GM21360 (cell line): ENCODE results near the gene MICAL2.

Experiments
- ATAC-seq: cut with Tn5 transposase; IDR thresholded peaks from one replicate; pipeline ENCODE4 v1.9.1; 2021; ENCODE audit warnings: mild to moderate bottlenecking, moderate library complexity; ENCODE audit not compliant: unreplicated experiment

The MICAL2 gene, protein sequence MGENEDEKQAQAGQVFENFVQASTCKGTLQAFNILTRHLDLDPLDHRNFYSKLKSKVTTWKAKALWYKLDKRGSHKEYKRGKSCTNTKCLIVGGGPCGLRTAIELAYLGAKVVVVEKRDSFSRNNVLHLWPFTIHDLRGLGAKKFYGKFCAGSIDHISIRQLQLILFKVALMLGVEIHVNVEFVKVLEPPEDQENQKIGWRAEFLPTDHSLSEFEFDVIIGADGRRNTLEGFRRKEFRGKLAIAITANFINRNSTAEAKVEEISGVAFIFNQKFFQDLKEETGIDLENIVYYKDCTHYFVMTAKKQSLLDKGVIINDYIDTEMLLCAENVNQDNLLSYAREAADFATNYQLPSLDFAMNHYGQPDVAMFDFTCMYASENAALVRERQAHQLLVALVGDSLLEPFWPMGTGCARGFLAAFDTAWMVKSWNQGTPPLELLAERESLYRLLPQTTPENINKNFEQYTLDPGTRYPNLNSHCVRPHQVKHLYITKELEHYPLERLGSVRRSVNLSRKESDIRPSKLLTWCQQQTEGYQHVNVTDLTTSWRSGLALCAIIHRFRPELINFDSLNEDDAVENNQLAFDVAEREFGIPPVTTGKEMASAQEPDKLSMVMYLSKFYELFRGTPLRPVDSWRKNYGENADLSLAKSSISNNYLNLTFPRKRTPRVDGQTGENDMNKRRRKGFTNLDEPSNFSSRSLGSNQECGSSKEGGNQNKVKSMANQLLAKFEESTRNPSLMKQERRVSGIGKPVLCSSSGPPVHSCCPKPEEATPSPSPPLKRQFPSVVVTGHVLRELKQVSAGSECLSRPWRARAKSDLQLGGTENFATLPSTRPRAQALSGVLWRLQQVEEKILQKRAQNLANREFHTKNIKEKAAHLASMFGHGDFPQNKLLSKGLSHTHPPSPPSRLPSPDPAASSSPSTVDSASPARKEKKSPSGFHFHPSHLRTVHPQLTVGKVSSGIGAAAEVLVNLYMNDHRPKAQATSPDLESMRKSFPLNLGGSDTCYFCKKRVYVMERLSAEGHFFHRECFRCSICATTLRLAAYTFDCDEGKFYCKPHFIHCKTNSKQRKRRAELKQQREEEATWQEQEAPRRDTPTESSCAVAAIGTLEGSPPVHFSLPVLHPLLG

DNA sequence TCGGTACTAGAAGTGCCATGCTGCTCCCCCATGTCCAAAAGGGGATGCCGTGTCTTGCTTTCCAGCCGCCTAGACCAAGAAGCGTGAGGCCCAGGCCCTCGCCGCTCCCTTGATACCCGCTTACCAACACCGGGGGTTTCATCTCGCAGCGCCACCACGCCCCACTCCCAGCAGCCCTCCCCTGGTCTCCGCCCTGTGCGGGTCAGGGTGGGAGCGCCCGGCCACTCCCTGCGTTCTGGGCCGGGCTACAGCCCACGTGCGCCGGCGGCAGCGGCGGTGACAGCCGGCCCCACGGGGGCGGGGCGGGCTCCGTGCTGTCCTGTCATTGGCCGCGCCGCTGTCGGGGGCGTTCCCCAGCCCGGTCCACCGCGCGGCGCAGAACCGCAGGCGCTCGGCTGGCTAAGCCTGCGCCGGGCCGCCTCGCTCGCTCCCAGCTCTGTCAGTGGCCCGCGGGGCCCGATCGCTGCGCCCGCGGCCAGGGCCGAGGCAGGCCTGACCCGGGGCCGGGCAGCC, at the start of gene MICAL2:
Gene MICAL2 (plus strand): TSS at position 390 of the 513 bp plus-strand sequence. CDS start 51,566 bp downstream, outside the sequence.
- ATAC-seq, result peak; percentile 99

DNA sequence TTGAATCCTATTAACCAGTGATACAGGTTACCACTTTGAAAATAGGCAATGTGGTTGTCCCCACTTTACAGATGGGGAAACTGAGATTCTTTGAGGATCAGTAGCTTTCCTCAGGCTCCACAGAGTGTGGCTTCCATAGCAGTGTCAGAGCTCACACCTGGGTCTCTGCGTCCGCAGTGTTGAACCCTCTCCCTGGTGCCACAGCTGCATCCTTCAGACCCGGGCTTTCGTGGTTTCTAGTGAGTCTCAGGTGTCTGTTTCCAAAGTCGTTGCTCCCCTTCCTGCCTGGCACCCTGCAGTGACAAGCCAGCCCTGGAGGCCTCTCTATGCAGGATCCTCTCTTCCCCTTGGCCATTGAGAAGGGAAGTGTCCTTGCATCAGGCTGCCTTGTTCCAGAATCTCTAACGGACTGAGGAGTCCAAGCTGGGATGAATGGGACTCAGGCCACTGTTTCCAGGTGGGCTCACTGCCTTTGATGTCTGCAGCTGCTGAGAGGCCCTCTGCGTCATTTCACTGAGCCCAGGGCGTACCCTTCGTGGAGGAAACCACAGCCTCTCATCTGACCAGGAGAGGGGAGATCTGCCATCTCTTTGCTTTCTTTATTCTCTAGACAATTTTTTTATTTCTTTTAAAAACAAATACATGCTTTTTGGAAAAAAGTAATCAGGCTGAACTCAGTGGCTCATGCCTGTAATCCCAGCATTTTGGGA, 48.4 kb upstream of the MICAL2 start:
- no peak for ATAC-seq

DNA sequence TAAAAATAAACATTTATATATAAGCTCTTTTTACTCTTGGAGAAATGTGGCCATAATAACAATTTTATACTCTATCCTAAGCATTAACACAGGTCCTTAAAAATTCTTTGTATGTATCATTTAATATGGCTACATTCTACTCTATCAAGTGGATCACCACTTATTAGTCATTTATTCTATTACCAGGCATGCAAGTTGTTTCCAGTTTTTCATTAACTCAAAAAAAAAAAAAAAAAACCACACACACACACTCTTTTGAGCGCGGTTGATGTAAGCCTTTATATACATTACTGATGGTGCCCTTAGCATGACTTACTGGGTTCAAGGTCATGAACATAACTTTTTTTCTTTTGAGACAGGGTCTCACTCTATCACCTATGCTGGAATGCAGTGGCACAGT, 47.1 kb upstream of the MICAL2 start:
- ATAC-seq, result no peak

DNA sequence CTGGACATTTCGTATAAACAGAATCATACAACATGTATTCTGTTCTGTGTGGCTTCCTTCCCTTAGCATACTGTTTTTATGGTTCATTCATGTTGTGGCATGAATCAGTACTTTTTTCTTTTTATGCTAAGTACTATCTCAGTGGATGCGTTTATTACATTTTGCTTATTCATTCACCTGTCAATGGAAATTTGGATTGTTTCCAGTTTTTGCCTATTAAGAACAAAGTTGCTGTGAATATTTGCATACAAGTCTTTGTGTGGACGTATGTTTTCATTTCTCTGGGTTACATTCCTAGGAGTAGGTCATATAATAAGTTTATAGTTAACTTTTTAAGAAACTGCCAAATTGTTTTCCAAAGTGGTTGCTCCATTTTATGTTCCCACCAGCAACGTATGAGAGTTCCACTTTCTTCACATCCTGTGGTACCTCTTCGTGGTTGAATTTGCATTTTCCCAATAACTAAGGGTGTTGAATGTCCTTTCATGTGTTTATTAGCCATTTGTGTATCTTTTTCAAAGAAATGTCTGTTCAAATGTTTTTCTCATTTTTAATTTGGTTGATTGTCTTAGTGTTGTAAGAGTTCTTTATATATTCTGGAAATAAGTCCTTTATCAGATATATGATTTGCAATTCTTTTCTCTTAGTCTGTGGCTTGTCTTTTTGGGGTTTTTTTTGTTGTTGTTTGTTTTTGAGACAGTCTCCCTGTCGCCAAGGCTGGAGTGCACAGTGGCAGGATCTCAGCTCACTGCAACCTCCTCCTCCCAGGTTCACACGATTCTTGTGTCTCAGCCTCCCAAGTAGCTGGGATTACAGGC, 46.0 kb upstream of the MICAL2 start:
- ATAC-seq, result no peak

DNA sequence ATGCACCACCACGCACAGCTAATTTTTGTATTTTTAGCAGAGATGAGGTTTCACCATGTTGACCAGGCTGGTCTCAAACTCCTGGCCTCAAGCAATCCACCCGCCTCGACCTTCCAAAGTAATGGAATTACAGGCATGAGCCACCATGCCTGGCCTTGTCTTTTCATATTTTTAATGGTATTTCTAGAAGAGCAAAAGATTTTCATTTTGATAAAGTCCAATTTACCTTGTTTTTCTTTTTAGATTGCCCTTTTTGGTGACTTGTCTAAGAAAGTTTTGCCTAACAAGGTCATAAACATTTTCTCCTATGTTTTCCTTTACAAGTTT, 45.5 kb upstream of the MICAL2 start:
- ATAC-seq, result no peak

DNA sequence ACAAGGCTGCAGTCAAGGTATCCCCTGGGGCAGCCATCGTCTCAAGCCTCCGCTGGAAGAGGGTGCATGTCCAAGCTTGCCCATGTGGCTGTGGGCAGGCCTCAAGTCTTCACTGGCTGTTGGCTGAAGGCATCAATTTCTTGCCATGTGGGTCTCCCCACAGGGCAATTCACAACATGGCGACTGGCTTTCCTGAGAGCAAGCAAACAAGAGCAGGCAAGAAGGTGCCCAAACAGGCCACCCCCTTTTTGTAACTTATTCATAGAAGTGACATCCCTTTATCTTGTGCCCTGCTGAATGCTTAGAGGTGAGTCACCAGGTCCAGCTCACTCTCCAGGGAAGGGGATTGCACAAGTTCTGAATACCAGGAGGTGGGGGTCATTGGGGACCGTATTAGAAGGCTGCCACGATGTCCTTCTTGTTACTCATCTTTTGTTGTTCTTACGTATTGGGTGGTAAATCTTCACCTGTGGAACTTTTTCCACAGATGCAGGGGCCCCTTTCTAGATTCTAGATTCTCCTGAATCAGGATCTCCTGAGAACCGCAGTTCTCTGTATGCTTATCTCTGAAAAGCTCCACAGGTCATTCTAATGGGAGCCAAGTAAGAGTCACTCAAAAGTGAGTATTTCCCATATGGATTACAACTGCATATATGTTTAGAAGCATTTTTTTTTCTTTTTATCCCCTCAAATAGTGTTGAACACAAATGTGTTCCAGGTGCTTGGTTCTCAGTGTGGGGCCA, 44.2 kb upstream of the MICAL2 start:
- no peak for ATAC-seq

DNA sequence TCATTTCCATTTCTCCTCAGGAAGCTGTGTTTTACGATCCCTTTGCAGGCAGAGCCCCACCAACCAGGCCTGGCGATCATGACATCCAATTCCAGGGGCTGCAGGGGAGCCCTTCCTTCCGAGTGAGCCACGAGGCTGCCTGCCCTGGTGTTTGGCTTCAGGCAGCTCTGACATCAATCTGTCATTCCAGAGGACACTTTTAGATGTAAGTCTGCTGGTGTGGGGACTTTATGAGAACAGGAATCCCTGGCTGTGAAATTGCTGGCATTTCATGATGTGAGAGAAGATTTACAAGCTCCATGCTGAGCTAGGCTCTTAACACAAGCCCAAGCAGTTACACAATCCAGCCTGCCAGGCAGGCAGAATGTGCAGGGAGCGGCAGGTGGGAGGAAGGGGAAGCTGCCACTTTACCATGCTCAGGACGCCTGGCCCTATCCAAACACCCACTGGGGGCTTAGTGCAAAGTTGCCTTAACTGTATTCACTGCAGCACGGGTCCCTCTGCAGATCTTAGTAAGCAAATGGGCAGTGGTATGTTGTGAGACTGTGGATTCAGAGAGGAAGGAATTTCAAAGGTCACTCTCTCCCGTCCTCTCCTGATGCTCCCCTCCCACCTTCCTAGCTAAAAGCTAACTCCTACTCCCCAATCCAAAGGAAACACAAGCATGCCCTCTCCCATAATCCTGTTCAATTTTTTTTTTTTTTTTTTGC, 43.4 kb upstream of the MICAL2 start:
- no peak for ATAC-seq

DNA sequence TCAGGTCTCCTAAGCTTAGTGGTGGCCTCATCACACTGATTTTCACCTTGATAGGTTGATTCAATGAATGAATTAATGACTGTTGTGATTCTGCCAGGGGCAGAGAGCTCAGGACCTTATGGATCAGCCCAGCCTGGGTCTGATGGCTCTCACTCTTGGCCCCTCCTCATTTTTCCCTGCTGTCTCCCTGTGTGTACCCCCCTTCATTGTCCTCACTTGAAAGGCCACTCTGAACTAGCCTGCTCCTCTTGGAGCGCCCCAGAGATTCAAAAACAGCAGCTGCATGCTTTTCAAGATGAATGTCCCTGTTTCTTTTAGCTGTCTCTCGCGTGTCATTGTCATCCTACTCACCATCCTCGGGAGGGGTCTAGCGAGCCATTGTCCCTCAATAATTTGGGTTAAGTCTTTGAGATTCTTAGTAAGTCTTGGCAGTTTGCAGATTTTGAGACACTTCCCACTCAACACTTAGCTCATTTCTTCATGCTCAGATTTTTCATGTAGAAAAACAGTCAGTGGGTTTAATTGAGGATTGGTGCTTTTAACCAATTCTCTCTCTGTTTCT, 42.5 kb upstream of the MICAL2 start:
- no peak for ATAC-seq

DNA sequence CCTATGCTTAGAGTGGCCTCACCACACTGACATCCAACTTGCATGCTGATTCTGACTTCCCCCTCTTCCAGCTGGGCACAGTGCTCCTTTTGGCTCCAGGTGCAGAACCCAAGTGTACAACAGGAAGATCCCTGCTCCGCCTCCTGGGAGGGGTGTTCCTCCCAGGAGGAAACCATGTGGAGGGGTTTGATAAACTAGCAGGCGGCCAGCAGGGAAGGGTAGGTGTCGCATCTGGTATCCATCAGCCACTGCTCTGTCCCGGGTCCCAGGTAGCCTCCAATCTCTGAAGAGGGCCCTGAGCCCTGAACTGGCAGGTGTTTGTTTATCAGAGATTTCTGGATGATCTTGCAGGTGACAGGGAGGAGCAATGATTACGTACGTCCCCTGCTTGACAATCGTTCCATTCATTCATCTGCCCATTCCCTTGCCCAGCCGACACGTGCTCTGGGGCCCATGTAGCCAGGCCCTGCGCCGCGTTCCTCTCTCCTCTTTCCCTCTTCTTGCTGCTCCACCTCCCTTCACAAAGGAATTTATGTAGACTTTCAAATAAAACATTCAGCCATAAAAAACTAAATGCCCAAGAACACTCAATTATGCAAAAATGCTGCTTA, 41.2 kb upstream of the MICAL2 start:
- no peak for ATAC-seq

DNA sequence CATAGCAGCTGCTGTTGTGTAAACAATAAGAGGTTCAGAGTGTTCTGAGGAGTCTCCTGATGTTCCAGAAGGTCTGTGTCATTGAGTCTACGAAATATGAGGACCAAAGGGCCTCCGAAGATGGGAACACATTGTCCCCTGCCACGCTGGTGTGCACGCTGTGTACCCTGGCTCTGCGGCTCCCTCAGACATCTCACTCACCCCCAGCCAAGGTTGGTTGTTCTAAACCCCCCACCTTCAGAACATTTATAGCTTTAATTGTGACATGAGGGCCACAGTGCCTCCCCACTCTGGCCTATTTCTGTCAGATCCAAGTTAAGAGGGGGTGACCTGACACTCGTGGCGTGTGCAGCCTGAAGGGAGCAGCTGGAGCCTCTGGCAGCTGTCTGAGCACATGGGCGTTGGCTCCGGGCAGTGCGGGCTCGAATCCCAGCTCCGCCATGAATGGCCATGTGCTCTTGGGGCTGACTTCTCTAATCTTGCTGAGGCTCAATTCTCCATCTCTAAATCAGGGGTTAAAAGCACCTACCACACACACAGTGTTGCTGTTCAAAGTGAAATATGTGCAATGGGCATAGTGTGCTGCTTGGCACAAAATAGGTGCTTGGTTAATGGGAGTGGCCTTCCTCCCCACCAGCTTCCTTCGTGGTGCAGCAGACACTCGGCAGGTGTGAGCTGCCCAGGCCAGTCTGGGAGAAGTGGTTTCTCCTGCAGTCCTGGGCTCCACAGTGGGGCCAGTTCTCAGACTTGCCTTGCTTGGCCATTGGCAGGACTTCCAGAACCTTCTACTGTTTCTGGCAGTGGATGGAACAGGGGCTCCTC, 39.7 kb upstream of the MICAL2 start:
- no peak for ATAC-seq

DNA sequence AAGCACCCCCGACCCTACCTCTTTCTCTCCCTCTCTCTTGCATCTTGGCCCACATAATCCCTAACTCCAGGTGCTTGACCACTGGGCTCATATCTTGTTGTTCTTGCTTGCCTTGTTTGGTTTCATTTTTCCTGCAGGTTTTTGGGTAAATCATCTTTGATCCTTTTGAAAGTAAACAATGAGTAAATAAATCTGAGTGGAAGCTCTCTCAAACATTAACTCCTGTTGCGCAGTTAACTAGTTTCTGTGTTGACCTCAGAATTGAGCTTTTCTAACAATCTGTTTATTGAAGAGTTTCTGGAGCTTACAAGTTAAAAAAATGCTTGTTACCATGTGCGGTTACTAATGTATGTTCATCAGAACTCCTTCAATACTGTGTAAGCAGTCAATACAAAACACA, 38.8 kb upstream of the MICAL2 start:
- ATAC-seq, result no peak

DNA sequence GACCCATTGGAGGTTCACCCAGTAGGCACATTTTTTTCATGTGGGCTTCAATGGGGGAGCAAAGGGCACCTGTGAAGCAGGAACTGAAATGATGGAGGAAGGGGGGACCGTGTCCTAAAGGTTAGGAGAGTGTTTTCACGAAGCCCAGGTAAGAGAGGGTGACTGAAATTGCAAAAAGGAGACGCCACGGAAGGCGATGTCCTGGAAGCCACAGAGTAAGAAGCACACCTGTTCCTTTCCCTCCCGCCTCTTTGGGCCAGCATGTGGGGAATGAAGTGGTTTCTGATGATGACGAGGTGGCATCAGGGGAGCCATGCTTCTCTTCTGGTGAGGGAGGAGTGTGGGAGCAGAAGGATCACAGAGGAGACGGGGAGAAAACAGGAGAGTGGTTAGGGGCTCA, 37.0 kb upstream of the MICAL2 start:
- no peak for ATAC-seq

DNA sequence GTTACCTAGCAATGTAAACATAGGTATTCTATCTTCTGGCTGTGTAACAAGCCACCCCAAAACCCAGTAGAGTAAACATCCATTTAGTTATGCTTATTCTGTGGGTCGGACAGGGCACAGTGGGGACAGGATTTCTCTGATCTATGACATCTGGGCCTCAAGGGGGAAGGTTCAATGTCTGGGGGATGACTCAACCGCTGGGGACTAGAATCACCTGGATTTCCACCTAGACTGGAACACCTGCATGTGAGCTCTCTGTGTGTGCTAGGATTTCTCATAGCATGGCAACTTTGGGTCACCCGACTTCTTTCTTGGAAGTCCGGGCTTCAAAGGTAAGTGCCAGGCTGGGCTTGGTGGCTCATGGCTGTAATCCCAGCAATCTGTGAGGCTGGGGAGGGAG, 36.5 kb upstream of the MICAL2 start:
- no peak for ATAC-seq

DNA sequence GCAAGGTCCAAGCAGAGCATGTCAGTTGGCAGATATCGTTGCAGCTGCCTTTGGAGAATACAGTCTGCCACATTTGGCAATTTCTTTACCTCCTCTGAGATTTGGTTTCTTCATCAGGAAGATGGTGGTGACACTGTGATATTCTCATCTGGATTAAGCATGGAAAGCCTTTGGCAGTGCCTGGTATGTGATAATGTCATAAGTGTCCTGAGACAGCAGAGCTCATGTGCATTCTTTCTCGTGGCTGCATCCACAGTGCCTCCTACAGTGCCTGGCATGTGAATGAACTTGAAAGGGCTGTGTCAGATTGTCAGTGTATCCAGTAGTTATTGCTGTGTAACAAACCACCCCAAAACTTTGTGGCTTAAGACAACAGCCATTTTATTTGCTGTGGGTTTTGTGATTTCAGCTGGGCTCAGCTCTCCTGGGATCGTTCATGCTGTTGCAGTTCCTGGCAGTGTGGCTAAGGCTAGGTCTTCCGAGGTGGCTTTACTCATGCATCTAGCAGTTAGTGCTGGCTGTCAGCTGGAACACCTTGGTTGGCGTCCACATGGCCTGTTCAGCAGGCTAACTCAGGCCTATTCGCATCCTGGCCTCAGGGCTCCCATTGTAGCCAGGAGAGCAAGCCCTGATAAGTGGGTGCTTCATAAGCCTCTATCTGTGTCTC, 35.7 kb upstream of the MICAL2 start:
- no peak for ATAC-seq

DNA sequence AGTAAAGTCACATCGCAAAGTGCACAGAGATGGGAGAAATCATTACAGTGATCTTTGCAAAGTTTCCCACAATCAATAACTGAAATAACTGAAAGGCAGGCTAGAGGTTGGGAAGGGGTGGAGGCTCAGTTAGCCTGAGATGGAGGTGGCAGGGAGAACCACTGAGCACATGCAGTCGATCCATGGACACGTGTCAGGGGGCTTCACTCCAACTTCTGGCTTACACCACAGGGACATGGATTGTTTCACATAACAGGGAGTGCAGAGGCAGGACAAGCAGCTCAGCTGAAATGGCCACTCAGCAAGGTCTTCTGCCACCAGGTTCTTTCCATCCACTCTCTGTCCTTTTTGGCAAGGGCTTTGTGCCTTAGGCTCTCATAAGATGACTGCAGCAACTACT, 35.1 kb upstream of the MICAL2 start:
- no peak for ATAC-seq
